Glutamatergic neuron (in vitro differentiated cells): ENCODE measurements around the gene HDAC9. TPM values are rescaled to one million over a fixed set of nuclear protein-coding genes. Genes with fewer than 3 reads are reported as not detected.

Experiments used
- DNase-seq: peaks from one replicate; pipeline ENCODE4 v3.0.0; 2022
- H3K27ac Mint-ChIP-seq: one replicate; pipeline ENCODE4 v1.8.0; 2020; ENCODE audit warnings: mild to moderate bottlenecking, mixed read lengths, inconsistent platforms; ENCODE audit not compliant: unreplicated experiment
- H3K27me3 Mint-ChIP-seq: one replicate; pipeline ENCODE4 v1.8.0; 2020; ENCODE audit warnings: mild to moderate bottlenecking, moderate library complexity, mixed read lengths, inconsistent platforms; ENCODE audit not compliant: unreplicated experiment
- H3K36me3 Mint-ChIP-seq: one replicate; pipeline ENCODE4 v1.8.0; 2020; ENCODE audit warnings: mild to moderate bottlenecking, mixed read lengths, inconsistent platforms; ENCODE audit not compliant: unreplicated experiment
- H3K4me1 Mint-ChIP-seq: one replicate; pipeline ENCODE4 v1.8.0; 2020; ENCODE audit warnings: mild to moderate bottlenecking, low read depth, mixed read lengths, inconsistent platforms; ENCODE audit not compliant: unreplicated experiment
- H3K4me3 Mint-ChIP-seq: one replicate; pipeline ENCODE4 v1.8.0; 2020; ENCODE audit warnings: mild to moderate bottlenecking, mixed read lengths, inconsistent platforms; ENCODE audit not compliant: unreplicated experiment
- H3K9me3 Mint-ChIP-seq: one replicate; pipeline ENCODE4 v1.8.0; 2020; ENCODE audit warnings: mild to moderate bottlenecking, moderate library complexity, mixed read lengths, inconsistent platforms; ENCODE audit not compliant: unreplicated experiment
- total RNA-seq: library from RNA; stranded (reverse); fragmentation: NEBNext Ultra II Directional; extraction: Animal tissue kit (Norgen Biotek cat#: 25700); gene quantifications from one replicate; pipeline ENCODE4 v1.2.1, GENCODE V29; 2021; ENCODE audit not compliant: unreplicated experiment
- TF ChIP-seq, protein P1 (sequence below): fragments of 200-600 bp; sonication (generic); IDR thresholded peaks from one replicate; pipeline ENCODE4 v1.5.0; 2021; ENCODE audit not compliant: partially characterized antibody, unreplicated experiment

HDAC9 gene
- total RNA-seq, 1 donor from 2014 or later: 94.8 TPM

DNA sequence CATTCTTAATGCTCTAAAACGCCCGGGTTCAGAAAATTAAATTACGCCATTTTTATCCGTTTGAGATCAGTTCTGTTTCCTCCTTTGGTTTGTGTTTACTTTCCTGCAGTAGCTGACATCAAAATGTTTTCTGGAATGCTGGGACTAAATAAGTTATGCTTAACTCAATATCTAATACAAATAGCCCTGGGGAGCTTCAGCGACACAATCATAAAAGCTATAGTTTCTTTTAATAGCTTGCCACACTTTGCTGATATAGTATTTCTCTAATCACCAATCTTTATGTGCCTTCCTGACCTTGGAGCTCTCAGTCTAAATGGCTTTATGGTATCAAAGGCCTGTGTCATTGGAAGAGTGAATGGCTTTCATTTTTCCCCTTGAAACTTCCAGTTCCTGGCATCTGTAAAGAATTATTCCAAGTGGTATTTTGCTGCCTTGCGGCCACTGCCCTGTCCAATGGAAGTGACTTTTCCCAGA lies 202.7 kb downstream of the HDAC9 start:
- Mint-ChIP-seq H3K9me3 (peaks cover 1% of the 10 kb centered on the region), H3K4me1 (peaks cover 9% of the 10 kb centered on the region), H3K4me3 (no peak overlapping the region), H3K36me3 (no peaks in the 10 kb centered on the region), H3K27me3 (peaks cover 1% of the 10 kb centered on the region), H3K27ac (no peak overlapping the region)
- no peak for DNase-seq
- TF ChIP-seq, protein P1, sequence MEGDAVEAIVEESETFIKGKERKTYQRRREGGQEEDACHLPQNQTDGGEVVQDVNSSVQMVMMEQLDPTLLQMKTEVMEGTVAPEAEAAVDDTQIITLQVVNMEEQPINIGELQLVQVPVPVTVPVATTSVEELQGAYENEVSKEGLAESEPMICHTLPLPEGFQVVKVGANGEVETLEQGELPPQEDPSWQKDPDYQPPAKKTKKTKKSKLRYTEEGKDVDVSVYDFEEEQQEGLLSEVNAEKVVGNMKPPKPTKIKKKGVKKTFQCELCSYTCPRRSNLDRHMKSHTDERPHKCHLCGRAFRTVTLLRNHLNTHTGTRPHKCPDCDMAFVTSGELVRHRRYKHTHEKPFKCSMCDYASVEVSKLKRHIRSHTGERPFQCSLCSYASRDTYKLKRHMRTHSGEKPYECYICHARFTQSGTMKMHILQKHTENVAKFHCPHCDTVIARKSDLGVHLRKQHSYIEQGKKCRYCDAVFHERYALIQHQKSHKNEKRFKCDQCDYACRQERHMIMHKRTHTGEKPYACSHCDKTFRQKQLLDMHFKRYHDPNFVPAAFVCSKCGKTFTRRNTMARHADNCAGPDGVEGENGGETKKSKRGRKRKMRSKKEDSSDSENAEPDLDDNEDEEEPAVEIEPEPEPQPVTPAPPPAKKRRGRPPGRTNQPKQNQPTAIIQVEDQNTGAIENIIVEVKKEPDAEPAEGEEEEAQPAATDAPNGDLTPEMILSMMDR: no peak

DNA sequence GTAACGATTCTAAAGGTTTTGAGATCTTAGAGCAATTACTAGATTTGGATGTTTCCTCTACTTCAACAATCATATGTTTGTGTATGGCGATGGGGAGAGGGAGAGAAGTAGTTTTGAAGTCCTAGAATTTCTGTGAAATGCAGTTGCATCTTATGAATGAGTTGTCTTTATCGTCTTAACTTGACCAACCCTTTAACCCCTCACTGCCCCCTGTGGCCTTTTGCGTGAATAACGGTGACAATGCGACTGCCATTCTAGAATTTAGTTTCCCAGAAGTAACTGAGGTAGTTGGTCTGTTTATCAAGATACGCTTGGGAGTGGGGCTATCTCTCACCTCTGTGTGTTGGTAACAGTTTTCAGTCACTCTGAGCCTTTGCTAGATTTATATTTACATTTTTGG lies 204.6 kb downstream of the HDAC9 start:
- Mint-ChIP-seq H3K27ac (no peak overlapping the region), H3K4me3 (no peak overlapping the region), H3K9me3 (peaks cover 1% of the 10 kb centered on the region), H3K27me3 (peaks cover 3% of the 10 kb centered on the region), H3K4me1 (peaks cover 9% of the 10 kb centered on the region), H3K36me3 (no peaks in the 10 kb centered on the region)
- peak; percentile 48 for DNase-seq
- TF ChIP-seq, protein P1: peak; percentile 55

DNA sequence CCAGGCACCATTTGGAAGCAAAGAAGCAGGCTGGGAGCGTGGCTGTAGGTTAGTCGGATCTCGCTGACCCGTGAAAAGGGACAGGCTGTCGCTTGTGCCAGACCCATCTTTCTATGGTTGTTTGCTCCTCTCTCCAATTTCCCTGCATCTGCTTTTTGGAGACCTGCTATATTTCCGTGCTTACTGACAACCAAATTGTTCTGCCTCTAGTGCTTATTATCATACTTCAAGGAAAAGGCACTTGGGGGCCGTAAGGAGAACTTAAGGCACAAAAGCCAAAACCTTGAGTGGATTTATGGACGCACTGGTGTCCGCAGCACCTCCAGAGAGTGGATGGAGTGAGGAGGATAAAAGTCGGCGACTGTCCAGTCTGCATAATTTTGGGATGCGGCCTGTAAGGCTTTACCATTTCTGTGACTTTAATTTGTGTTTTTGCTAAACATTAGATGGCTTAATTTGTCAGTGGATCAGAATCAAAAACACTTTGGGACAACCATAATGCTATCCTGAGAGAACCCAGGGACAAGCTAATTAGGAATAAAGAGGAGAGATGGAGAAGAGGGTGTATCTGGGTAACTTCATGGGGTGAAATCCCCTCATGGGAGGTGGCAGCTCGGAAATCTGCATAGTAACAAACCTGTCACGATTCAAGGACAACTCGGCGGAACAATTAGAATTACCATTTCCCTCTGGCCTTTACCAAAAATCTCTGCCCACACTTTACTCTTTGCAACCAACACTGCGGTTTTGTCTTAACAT lies 206.7 kb downstream of the HDAC9 start:
- Mint-ChIP-seq H3K27ac (no peak overlapping the region), H3K27me3 (peaks cover 3% of the 10 kb centered on the region), H3K36me3 (no peaks in the 10 kb centered on the region), H3K4me3 (no peak overlapping the region), H3K9me3 (peaks cover 4% of the 10 kb centered on the region), H3K4me1 (peaks cover 9% of the 10 kb centered on the region)
- TF ChIP-seq, protein P1: no peak
- DNase-seq: no peak

DNA sequence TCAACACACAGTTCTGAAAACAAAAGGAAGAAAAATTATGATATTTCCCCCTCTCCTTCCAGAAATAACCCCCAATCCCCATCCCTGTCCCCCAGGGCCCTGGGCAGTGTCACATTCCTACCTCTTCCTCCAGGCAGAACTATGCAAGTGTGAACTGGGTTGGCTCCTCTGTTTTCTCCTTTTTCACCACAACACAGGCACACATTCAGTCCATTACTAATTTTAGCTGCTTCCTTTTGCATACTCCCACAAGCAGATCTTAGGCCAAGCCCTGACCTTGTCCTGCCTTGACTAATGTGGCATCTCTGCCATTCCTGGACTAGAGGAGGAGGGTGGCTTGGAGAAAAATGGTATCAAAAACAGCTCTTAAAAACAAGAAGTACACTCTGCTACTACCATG lies 208.1 kb downstream of the HDAC9 start:
- Mint-ChIP-seq H3K4me1 (peaks cover 19% of the 10 kb centered on the region), H3K4me3 (no peak overlapping the region), H3K9me3 (peaks cover 4% of the 10 kb centered on the region), H3K27me3 (peaks cover 3% of the 10 kb centered on the region), H3K27ac (no peak overlapping the region), H3K36me3 (no peaks in the 10 kb centered on the region)
- TF ChIP-seq, protein P1: no peak
- DNase-seq: no peak

DNA sequence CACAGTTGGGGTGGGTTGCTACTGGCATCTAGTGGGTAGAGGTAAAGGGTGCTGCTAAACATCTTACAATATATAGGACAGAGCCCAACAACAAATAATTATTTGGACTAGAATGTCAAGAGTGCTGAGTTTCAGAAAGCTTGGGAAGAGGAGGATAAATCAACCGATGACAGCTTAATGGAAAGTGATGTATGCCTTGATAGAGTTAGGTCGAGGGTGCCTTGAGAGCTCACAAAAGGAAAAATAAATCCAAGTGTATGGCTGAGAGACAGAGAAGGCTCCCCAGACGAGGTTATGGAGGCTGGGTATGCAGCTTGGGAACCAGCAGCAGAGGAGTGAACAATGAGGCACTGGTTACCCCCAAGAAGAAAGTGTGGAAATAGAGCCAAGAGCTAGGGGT lies 211.1 kb downstream of the HDAC9 start:
- TF ChIP-seq, protein P1: no peak
- DNase-seq: no peak
- Mint-ChIP-seq H3K9me3 (peaks cover 3% of the 10 kb centered on the region), H3K4me1 (peaks cover 20% of the 10 kb centered on the region), H3K27ac (no peak overlapping the region), H3K27me3 (peaks cover 2% of the 10 kb centered on the region), H3K36me3 (no peaks in the 10 kb centered on the region), H3K4me3 (no peak overlapping the region)
